Naive B cell (primary cell): ENCODE data around the gene EGFR. TPM values are rescaled to one million over a fixed set of nuclear protein-coding genes. Genes with fewer than 3 reads are reported as not detected.

Experiments used
- ATAC-seq, 2 donors: fragments of 150-1000 bp; cut with Tn5 transposase; 2 replicates each; pipeline ENCODE4 v1.10.0; 2021; ENCODE audit warnings: low read depth in 2 of 2, mild to moderate bottlenecking in 2 of 2, moderate library complexity in 2 of 2
- DNase-seq: peaks from one replicate; pipeline ENCODE4 v3.0.0; 2022
- H3K27ac Mint-ChIP-seq, 6 donors: one replicate each; pipeline ENCODE4 v1.8.0; 2020 to 2022; ENCODE audit warnings: mild to moderate bottlenecking in 6 of 6, mixed read lengths in 6 of 6, moderate library complexity in 5 of 6, inconsistent platforms in 2 of 6
- H3K27me3 Mint-ChIP-seq, 3 donors: one replicate each; pipeline ENCODE4 v1.8.0; 2021 to 2022; ENCODE audit warnings: mixed read lengths in 3 of 3, mild to moderate bottlenecking in 1 of 3
- H3K36me3 Mint-ChIP-seq, 2 donors: one replicate each; pipeline ENCODE4 v1.8.0; 2020 to 2022; ENCODE audit warnings: mixed read lengths in 2 of 2, inconsistent platforms in 1 of 2, mild to moderate bottlenecking in 1 of 2
- H3K4me1 Mint-ChIP-seq, 3 donors: one replicate each; pipeline ENCODE4 v1.8.0; 2020 to 2022; ENCODE audit warnings: mixed read lengths in 3 of 3, inconsistent platforms in 1 of 3, mild to moderate bottlenecking in 1 of 3, moderate library complexity in 1 of 3
- H3K4me3 Mint-ChIP-seq, 8 donors: one replicate each; pipeline ENCODE4 v1.8.0; 2020 to 2022; ENCODE audit warnings: mild to moderate bottlenecking in 8 of 8, mixed read lengths in 8 of 8, moderate library complexity in 8 of 8, inconsistent platforms in 2 of 8
- H3K9me3 Mint-ChIP-seq, 7 donors: one replicate each; pipeline ENCODE4 v1.8.0; 2020 to 2022; ENCODE audit warnings: mixed read lengths in 7 of 7, mild to moderate bottlenecking in 5 of 7, inconsistent platforms in 2 of 7, moderate library complexity in 1 of 7
- polyA plus RNA-seq, 6 donors: library from polyadenylated mRNA; unstranded; fragments of 300-500 nt; fragmentation: Illumina TruSeq; gene quantifications; one replicate each; pipeline ENCODE4 v1.2.3, GENCODE V29; 2021; ENCODE audit warnings: low read depth in 6 of 6

Gene EGFR
- polyA plus RNA-seq, 6 donors from 2014 or later = not detected

DNA sequence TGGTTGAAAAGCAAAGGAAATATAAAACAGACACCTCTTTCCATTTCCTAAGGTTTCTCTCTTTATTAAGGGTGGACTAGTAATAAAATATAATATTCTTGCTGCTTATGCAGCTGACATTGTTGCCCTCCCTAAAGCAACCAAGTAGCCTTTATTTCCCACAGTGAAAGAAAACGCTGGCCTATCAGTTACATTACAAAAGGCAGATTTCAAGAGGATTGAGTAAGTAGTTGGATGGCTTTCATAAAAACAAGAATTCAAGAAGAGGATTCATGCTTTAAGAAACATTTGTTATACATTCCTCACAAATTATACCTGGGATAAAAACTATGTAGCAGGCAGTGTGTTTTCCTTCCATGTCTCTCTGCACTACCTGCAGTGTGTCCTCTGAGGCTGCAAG is 191.9 kb downstream of the EGFR start:
- no peak overlapping the region for H3K27ac Mint-ChIP-seq
- H3K4me3 Mint-ChIP-seq = no peak overlapping the region
- ATAC-seq (no peak), DNase-seq (no peak)
- no peaks in the 10 kb centered on the region for H3K9me3 Mint-ChIP-seq
- no peaks in the 10 kb centered on the region for H3K36me3 Mint-ChIP-seq
- peaks cover 0 to 6% (median 5%) of the 10 kb centered on the region in 3 donors for H3K27me3 Mint-ChIP-seq
- no peaks in the 10 kb centered on the region for H3K4me1 Mint-ChIP-seq

DNA sequence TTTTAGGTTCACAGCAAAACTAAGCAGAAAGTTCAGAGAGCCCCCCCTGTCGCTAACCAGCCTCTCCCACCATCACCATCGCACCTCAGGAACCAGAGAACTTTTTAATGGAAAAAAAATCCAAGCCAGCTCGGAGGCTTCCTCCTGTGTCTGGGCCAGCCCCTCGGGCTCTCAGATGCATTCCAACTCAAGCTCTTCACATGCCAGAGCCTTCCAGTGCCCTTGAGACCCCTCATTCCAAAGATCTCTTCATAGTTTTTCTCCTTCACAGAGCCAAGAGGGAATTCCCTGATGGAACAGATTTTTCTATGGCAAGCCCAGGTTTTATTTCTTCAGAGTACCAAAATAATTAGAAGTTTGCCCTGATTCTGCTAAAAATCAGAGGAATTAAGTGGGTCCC is 192.9 kb downstream of the EGFR start:
- Mint-ChIP-seq H3K27ac (peak overlapping the region in 1 of 6 donors; percentile 27), H3K4me1 (no peaks in the 10 kb centered on the region), H3K36me3 (no peaks in the 10 kb centered on the region), H3K27me3 (peaks cover 0 to 6% (median 5%) of the 10 kb centered on the region in 3 donors), H3K9me3 (no peaks in the 10 kb centered on the region), H3K4me3 (no peak overlapping the region)
- ATAC-seq = no peak
- DNase-seq = no peak

GRCh38 chr7:55212176-55212575 is 193.4 kb downstream of the EGFR start:
- no peak overlapping the region for H3K4me3 Mint-ChIP-seq
- H3K36me3 Mint-ChIP-seq = no peaks in the 10 kb centered on the region
- peaks cover 0 to 6% (median 5%) of the 10 kb centered on the region in 3 donors for H3K27me3 Mint-ChIP-seq
- H3K27ac Mint-ChIP-seq = peak overlapping the region in 1 of 6 donors; percentile 27
- no peaks in the 10 kb centered on the region for H3K9me3 Mint-ChIP-seq
- no peaks in the 10 kb centered on the region for H3K4me1 Mint-ChIP-seq
- ATAC-seq (no peak), DNase-seq (no peak)

- no peak for ATAC-seq
- peaks cover 0 to 6% (median 5%) of the 10 kb centered on the region in 3 donors for H3K27me3 Mint-ChIP-seq
- H3K9me3 Mint-ChIP-seq = peaks cover 0 to under 1% (median 0%) of the 10 kb centered on the region in 7 donors
- H3K4me1 Mint-ChIP-seq = no peaks in the 10 kb centered on the region
- H3K4me3 Mint-ChIP-seq = no peak overlapping the region
- no peak overlapping the region for H3K27ac Mint-ChIP-seq
- H3K36me3 Mint-ChIP-seq = no peaks in the 10 kb centered on the region
- no peak for DNase-seq
Observed at GRCh38 chr7:55212838-55213237, 194.0 kb downstream of the EGFR start.

- H3K4me1 Mint-ChIP-seq = no peaks in the 10 kb centered on the region
- H3K9me3 Mint-ChIP-seq = peaks cover 0 to 6% (median 0%) of the 10 kb centered on the region in 7 donors
- H3K36me3 Mint-ChIP-seq = no peaks in the 10 kb centered on the region
- H3K4me3 Mint-ChIP-seq = no peak overlapping the region
- no peak for ATAC-seq
- H3K27ac Mint-ChIP-seq = no peak overlapping the region
- DNase-seq = no peak
- H3K27me3 Mint-ChIP-seq = peaks cover 0 to 6% (median under 1%) of the 10 kb centered on the region in 3 donors
Observed at GRCh38 chr7:55214707-55215106, 195.9 kb downstream of the EGFR start.

- H3K36me3 Mint-ChIP-seq = no peaks in the 10 kb centered on the region
- H3K27ac Mint-ChIP-seq = no peak overlapping the region
- peaks cover 0 to 5% (median 5%) of the 10 kb centered on the region in 3 donors for H3K27me3 Mint-ChIP-seq
- H3K4me3 Mint-ChIP-seq = no peak overlapping the region
- H3K9me3 Mint-ChIP-seq = peaks cover 6 to 27% (median 11%) of the 10 kb centered on the region in 7 donors
- DNase-seq (no peak), ATAC-seq (no peak)
- no peaks in the 10 kb centered on the region for H3K4me1 Mint-ChIP-seq
Observed at GRCh38 chr7:55223023-55223422, 204.2 kb downstream of the EGFR start.

GRCh38 chr7:55224111-55224510 is 205.3 kb downstream of the EGFR start:
- Mint-ChIP-seq H3K27me3 (peaks cover 2 to 8% (median 8%) of the 10 kb centered on the region in 3 donors), H3K4me1 (no peaks in the 10 kb centered on the region), H3K27ac (no peak overlapping the region), H3K36me3 (peaks cover 0 to 7% of the 10 kb centered on the region in 2 donors), H3K4me3 (no peak overlapping the region), H3K9me3 (peaks cover 9 to 34% (median 17%) of the 10 kb centered on the region in 7 donors)
- no peak for DNase-seq
- ATAC-seq = no peak

GRCh38 chr7:55224810-55225209 is 206.0 kb downstream of the EGFR start:
- Mint-ChIP-seq H3K9me3 (peaks cover 14 to 41% (median 20%) of the 10 kb centered on the region in 7 donors), H3K27me3 (peaks cover 6 to 13% (median 11%) of the 10 kb centered on the region in 3 donors), H3K36me3 (peaks cover 0 to 10% of the 10 kb centered on the region in 2 donors), H3K4me3 (no peak overlapping the region), H3K4me1 (no peaks in the 10 kb centered on the region), H3K27ac (no peak overlapping the region)
- ATAC-seq = no peak
- DNase-seq = no peak

DNA sequence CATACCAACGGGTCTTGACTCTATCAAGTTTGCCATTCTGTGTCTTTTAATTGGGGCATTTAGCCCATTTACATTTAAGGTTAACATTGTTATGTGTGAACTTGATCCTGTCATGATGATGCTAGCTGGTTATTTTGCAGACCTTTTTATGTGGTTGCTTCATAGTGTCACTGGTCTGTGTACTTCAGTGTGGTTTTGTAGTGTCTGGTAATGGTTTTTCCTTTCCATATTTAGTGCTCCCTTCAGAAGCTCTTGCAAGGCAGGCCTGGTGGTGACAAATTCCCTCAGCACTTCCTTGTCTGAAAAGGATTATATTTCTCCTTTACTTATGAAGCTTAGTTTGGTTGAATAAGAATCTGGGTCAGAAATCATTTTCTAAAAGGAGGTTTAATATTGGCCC is 211.2 kb downstream of the EGFR start:
- Mint-ChIP-seq H3K36me3 (peaks cover 0 to 10% of the 10 kb centered on the region in 2 donors), H3K27me3 (peaks cover 6 to 19% (median 13%) of the 10 kb centered on the region in 3 donors), H3K9me3 (peaks cover 14 to 55% (median 23%) of the 10 kb centered on the region in 7 donors), H3K4me1 (no peaks in the 10 kb centered on the region), H3K4me3 (no peak overlapping the region), H3K27ac (no peak overlapping the region)
- DNase-seq = no peak
- no peak for ATAC-seq

DNA sequence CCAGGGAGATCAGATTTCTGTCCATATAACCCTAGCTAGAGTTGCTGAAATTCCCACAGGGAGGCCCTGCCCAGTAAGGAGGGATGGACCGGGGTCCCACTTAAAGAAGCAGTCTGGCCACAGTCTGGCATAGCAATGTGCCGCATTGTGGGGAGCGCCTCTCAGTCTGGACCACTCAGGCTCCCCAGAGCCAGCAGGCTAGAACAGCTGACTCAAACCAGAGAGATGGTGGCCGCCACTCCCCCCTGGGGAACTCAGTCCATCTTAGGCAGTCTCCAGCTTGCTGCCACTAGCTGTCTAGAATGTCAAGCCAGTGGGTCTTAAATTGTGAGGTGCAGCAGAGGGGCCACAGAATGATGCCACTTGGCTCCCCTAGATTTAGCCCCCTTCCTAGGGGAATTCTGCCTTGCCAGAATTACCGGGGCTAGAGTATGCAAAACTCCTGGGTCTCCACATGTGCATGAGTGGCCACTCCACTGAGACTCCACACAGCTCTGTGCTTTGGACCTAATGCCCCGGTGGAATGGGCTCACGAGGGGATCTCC is 213.0 kb downstream of the EGFR start:
- ATAC-seq (no peak), DNase-seq (no peak)
- H3K27ac Mint-ChIP-seq = no peak overlapping the region
- H3K27me3 Mint-ChIP-seq = peaks cover 10 to 20% (median 19%) of the 10 kb centered on the region in 3 donors
- H3K4me3 Mint-ChIP-seq = no peak overlapping the region
- H3K9me3 Mint-ChIP-seq = peaks cover 14 to 43% (median 20%) of the 10 kb centered on the region in 7 donors
- H3K36me3 Mint-ChIP-seq = peaks cover 0 to 10% of the 10 kb centered on the region in 2 donors
- no peaks in the 10 kb centered on the region for H3K4me1 Mint-ChIP-seq

DNA sequence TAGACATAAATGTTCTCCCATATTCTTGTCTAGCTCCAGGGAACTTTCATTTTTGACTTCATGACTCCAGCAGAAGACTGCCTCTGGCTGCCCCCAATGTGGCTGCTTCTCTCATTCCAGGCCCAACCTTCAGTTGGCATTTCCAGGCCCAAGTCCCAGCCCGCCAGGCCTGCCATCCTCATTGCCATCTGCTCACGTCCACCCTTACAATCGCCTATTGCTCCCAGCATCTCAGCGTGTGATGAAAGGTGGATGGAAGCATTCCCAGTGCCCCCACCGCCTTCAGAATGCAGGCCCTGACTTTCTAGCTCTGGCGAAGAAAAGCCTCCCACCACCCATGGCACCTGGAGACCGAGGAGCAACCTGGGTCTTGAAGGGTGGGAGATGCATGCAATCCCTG is 214.2 kb downstream of the EGFR start:
- Mint-ChIP-seq H3K4me1 (no peaks in the 10 kb centered on the region), H3K36me3 (peaks cover 0 to 10% of the 10 kb centered on the region in 2 donors), H3K27me3 (peaks cover 13 to 28% (median 19%) of the 10 kb centered on the region in 3 donors), H3K27ac (no peak overlapping the region), H3K4me3 (peak overlapping the region in 1 of 8 donors; percentile 10), H3K9me3 (peaks cover 8 to 32% (median 16%) of the 10 kb centered on the region in 7 donors)
- no peak for DNase-seq
- ATAC-seq = no peak

GRCh38 chr7:55234408-55234807 is 215.6 kb downstream of the EGFR start:
- no peak for ATAC-seq
- Mint-ChIP-seq H3K27ac (no peak overlapping the region), H3K4me3 (no peak overlapping the region), H3K27me3 (peaks cover 7 to 23% (median 14%) of the 10 kb centered on the region in 3 donors), H3K36me3 (no peaks in the 10 kb centered on the region), H3K4me1 (no peaks in the 10 kb centered on the region), H3K9me3 (peaks cover 2 to 18% (median 8%) of the 10 kb centered on the region in 7 donors)
- no peak for DNase-seq

GRCh38 chr7:55235115-55235514 is 216.3 kb downstream of the EGFR start:
- Mint-ChIP-seq H3K4me1 (no peaks in the 10 kb centered on the region), H3K36me3 (no peaks in the 10 kb centered on the region), H3K4me3 (no peak overlapping the region), H3K9me3 (peaks cover 0 to 11% (median 5%) of the 10 kb centered on the region in 7 donors), H3K27ac (no peak overlapping the region), H3K27me3 (peaks cover 5 to 23% (median 13%) of the 10 kb centered on the region in 3 donors)
- DNase-seq = no peak
- ATAC-seq = no peak

DNA sequence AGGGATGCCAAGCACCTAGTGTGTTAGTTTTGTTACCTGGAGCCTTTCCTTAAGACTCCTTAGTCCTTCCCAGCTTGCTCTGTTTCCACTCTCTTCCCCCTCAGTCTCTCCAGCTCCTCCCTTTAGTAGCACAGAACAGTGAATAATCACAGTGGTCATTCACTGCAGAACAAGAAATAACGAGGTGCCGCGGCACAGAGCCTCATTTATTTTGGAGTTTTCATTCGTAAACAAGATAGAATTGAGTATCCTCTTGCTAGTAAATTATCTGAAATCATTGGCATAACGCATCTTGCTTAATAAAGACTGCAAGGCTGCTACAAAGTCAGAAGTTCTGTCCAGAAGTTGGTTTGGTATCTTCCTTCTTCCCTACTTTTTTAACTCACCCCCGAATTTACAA is 217.0 kb downstream of the EGFR start:
- Mint-ChIP-seq H3K4me3 (no peak overlapping the region), H3K9me3 (peaks cover 0 to 4% (median 0%) of the 10 kb centered on the region in 7 donors), H3K36me3 (no peaks in the 10 kb centered on the region), H3K27me3 (peaks cover 5 to 23% (median 13%) of the 10 kb centered on the region in 3 donors), H3K4me1 (no peaks in the 10 kb centered on the region), H3K27ac (no peak overlapping the region)
- ATAC-seq (no peak), DNase-seq (no peak)
